HepG2 (cell line): Measurements from ENCODE around the gene RPS6KA5.

Source experiments
- BRF2 ChIP-seq: sonication (generic); formaldehyde crosslinking; IDR thresholded peaks from 2 replicates; pipeline ENCODE4 v1.8.1; 2022; ENCODE audit warnings: mild to moderate bottlenecking, missing genetic modification reagents
- CREM ChIP-seq, 2 experiments: sonication (generic) in 1 of 2; formaldehyde crosslinking in 1 of 2; IDR thresholded peaks; 2 replicates each; pipeline versions ENCODE4 v1.4.0 to v1.6.1; 2016 to 2020; ENCODE audit warnings: antibody characterized with exemption in 1 of 2, mild to moderate bottlenecking in 1 of 2, missing genetic modification reagents in 1 of 2
- EHMT2 ChIP-seq: fragments of 200-600 bp; sonication (generic); IDR thresholded peaks from 2 replicates; pipeline ENCODE4 v1.7.0; 2017; ENCODE audit warnings: antibody characterized with exemption, low read depth, low read length, borderline replicate concordance
- EP300 ChIP-seq, 3 experiments: sonication (generic) in 1 of 3; formaldehyde crosslinking in 1 of 3; IDR thresholded peaks; 2 replicates each; pipeline versions ENCODE4 v1.5.1 to v1.6.1; 2011 to 2020; ENCODE audit warnings: low read depth in 2 of 3, low read length in 2 of 3, borderline replicate concordance in 1 of 3, improper control_type of control experiment in 1 of 3, mild to moderate bottlenecking in 1 of 3, missing genetic modification reagents in 1 of 3, moderate library complexity in 1 of 3
- HOXA3 ChIP-seq: sonication (generic); formaldehyde crosslinking; IDR thresholded peaks from 2 replicates; pipeline ENCODE4 v1.5.0; 2020; ENCODE audit warnings: missing genetic modification reagents
- POLR2AphosphoS5 ChIP-seq: IDR thresholded peaks from 2 replicates; pipeline ENCODE4 v1.6.1; 2012; ENCODE audit warnings: low read depth, low read length
- RBM22 ChIP-seq: fragments of 200-400 bp; formaldehyde crosslinking; optimal IDR thresholded peaks from 2 replicates; pipeline ENCODE3; 2017; ENCODE audit warnings: mild to moderate bottlenecking, low read length, moderate library complexity
- ZHX1 ChIP-seq: sonication (generic); formaldehyde crosslinking; IDR thresholded peaks from 2 replicates; pipeline ENCODE4 v1.8.1; 2022; ENCODE audit warnings: low read depth, mild to moderate bottlenecking, missing genetic modification reagents
- TF ChIP-seq, protein P1 (sequence below), 2 experiments: IDR thresholded peaks; 2 replicates each; pipeline ENCODE4 v1.6.1; 2011 to 2012; ENCODE audit warnings: low read length in 2 of 2, borderline replicate concordance in 1 of 2, low read depth in 1 of 2, mild to moderate bottlenecking in 1 of 2, moderate library complexity in 1 of 2

DNA sequence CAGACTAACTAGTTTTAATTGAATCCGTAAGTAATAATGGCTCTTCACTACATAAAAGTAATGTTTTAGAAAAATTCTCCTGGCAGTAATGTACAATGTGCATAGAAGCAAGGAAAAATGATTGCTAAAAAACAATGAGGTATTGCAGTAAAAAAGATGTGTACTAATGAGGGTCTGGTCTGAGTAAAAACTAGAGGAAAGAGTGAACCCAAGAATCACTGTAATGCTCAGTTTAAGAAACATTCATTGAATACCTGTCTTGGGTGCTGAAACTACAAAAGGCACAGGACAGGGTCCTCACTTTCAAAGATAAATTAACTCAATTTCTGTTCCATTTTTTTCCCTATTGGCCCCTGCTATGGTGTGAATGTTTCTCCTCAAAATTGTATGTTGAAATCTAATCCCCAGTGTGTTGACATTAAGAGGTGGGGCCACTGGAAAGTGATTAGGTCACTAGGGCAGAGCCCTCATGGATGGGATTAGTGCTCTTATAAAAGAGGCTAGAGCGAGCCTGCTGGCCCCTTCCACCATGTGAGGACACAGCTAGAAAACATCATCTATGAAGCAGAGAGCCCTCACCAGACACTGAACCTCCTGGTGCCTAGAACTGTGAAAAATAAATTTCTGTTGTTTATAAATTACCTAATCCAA lies 51.6 kb downstream of the RPS6KA5 start:
- TF ChIP-seq POLR2AphosphoS5 (no peak), RBM22 (no peak), HOXA3 (CRISPR knock-in tag) (no peak), CREM (IDR thresholded peaks at IDR 0.05) (no peak), CREM (CRISPR knock-in tag; IDR thresholded peaks at IDR 0.05) (no peak), BRF2 (CRISPR knock-in tag) (no peak), ZHX1 (no peak), EHMT2 (no peak), EP300 (IDR thresholded peaks at IDR 0.05; ENCODE audit: low read depth in 2 of 2, low read length in 2 of 2) (no peak), EP300 (CRISPR knock-in tag; IDR thresholded peaks at IDR 0.05; ENCODE audit: borderline replicate concordance) (no peak)
- TF ChIP-seq, protein P1, sequence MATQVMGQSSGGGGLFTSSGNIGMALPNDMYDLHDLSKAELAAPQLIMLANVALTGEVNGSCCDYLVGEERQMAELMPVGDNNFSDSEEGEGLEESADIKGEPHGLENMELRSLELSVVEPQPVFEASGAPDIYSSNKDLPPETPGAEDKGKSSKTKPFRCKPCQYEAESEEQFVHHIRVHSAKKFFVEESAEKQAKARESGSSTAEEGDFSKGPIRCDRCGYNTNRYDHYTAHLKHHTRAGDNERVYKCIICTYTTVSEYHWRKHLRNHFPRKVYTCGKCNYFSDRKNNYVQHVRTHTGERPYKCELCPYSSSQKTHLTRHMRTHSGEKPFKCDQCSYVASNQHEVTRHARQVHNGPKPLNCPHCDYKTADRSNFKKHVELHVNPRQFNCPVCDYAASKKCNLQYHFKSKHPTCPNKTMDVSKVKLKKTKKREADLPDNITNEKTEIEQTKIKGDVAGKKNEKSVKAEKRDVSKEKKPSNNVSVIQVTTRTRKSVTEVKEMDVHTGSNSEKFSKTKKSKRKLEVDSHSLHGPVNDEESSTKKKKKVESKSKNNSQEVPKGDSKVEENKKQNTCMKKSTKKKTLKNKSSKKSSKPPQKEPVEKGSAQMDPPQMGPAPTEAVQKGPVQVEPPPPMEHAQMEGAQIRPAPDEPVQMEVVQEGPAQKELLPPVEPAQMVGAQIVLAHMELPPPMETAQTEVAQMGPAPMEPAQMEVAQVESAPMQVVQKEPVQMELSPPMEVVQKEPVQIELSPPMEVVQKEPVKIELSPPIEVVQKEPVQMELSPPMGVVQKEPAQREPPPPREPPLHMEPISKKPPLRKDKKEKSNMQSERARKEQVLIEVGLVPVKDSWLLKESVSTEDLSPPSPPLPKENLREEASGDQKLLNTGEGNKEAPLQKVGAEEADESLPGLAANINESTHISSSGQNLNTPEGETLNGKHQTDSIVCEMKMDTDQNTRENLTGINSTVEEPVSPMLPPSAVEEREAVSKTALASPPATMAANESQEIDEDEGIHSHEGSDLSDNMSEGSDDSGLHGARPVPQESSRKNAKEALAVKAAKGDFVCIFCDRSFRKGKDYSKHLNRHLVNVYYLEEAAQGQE (IDR thresholded peaks at IDR 0.05; ENCODE audit: borderline replicate concordance in 1 of 2, low read depth in 1 of 2, low read length in 2 of 2): no peak
